Endodermal cell (in vitro differentiated cells): Measurements from ENCODE around the gene UBE2D3. TPM values are rescaled to one million over a fixed set of nuclear protein-coding genes. Genes with fewer than 3 reads are reported as not detected.

Source experiments
- DNase-seq: peaks from one replicate; pipeline ENCODE4 v3.0.0-alpha.2; 2017
- H3K27ac ChIP-seq: 2 replicates; pipeline ENCODE4 v1.5.1; 2013; ENCODE audit warnings: mild to moderate bottlenecking, low read depth, low read length, moderate library complexity
- H3K27me3 ChIP-seq: 2 replicates; pipeline ENCODE4 v1.6.1; 2013; ENCODE audit warnings: mild to moderate bottlenecking, low read length, moderate library complexity; ENCODE audit not compliant: insufficient read depth, control insufficient read depth, poor library complexity, severe bottlenecking
- H3K36me3 ChIP-seq: 2 replicates; pipeline ENCODE4 v1.7.0; 2013; ENCODE audit warnings: mild to moderate bottlenecking, low read length, moderate library complexity; ENCODE audit not compliant: control insufficient read depth, insufficient read depth
- H3K4me1 ChIP-seq: one replicate; pipeline ENCODE4 v1.7.0; 2013; ENCODE audit warnings: low read length; ENCODE audit not compliant: control insufficient read depth, insufficient read depth
- H3K4me3 ChIP-seq: 2 replicates; pipeline ENCODE4 v1.5.1; 2013; ENCODE audit warnings: mild to moderate bottlenecking, low read length, moderate library complexity
- H3K9ac ChIP-seq: 2 replicates; pipeline ENCODE4 v1.6.1; 2013; ENCODE audit warnings: mild to moderate bottlenecking, low read length, moderate library complexity; ENCODE audit not compliant: poor library complexity, severe bottlenecking; ENCODE audit errors: extremely low read depth
- H3K9me3 ChIP-seq: 2 replicates; pipeline ENCODE4 v1.6.1; 2013; ENCODE audit warnings: mild to moderate bottlenecking, low read length, moderate library complexity; ENCODE audit not compliant: control insufficient read depth
- H3K27ac Mint-ChIP-seq: 2 replicates; pipeline ENCODE4 v1.8.0; 2020; ENCODE audit warnings: mixed read lengths
- H3K27me3 Mint-ChIP-seq: 2 replicates; pipeline ENCODE4 v1.8.0; 2021; ENCODE audit warnings: mild to moderate bottlenecking, mixed read lengths; ENCODE audit not compliant: insufficient read depth
- H3K36me3 Mint-ChIP-seq: 2 replicates; pipeline ENCODE4 v1.8.0; 2020; ENCODE audit warnings: low read depth, mixed read lengths
- H3K4me1 Mint-ChIP-seq: 2 replicates; pipeline ENCODE4 v1.8.0; 2020; ENCODE audit warnings: mixed read lengths
- H3K4me3 Mint-ChIP-seq: 2 replicates; pipeline ENCODE4 v1.8.0; 2020; ENCODE audit warnings: mild to moderate bottlenecking, moderate library complexity, mixed read lengths
- H3K9me3 Mint-ChIP-seq: 2 replicates; pipeline ENCODE4 v1.8.0; 2020; ENCODE audit warnings: mild to moderate bottlenecking, mixed read lengths
- WGBS, 2 experiments: methylation state at CpG; one replicate each; pipeline versions ENCODE4 v1.1.5 to v1.1.7; 2013; ENCODE audit warnings: missing lambda C conversion rate in 2 of 2, mixed read lengths in 1 of 2; ENCODE audit not compliant: insufficient coverage in 1 of 2, insufficient read length in 1 of 2; 5-methylcytosine and 5-hydroxymethylcytosine counted together
- total RNA-seq, 2 donors: library from RNA; stranded (reverse); fragmentation: NEBNext Ultra II Directional in 1 of 2; extraction: Animal tissue kit (Norgen Biotek cat#: 25700) in 1 of 2; gene quantifications; 2 replicates in 1 of 2; 3 replicates in 1 of 2; pipeline ENCODE4 v1.2.1, GENCODE V29; 2021
- TF ChIP-seq, protein P1 (sequence below): fragments of 200-600 bp; sonication (generic); conservative IDR thresholded peaks from 2 replicates; pipeline ENCODE4 v1.5.0; 2021; ENCODE audit warnings: antibody characterized with exemption, mild to moderate bottlenecking

UBE2D3 gene
- total RNA-seq, 2 donors from 2014 or later = 283 to 310 TPM

DNA sequence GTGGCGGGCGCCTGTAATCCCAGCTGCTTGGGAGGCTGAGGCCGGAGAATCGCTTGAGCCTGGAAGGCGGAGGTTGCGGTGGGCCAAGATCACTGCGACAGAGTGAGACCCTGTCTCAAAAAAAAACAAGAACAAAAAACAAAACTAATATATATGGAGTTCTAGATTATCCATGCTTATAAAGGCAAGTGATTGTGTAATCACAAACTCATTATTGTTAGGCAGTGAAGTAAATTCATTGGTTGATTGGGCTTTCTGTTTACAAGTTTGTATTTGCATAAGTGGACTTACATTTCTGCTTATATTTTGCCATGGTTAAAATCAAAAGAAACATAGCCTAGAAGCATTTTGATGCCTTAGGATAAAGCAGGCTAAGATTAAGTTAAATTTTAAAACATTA is 2.5 kb upstream of the UBE2D3 start:
- H3K27me3 ChIP-seq = no peaks in the 10 kb centered on the region
- peaks cover 1% of the 10 kb centered on the region for H3K36me3 Mint-ChIP-seq
- no peak overlapping the region for H3K27ac Mint-ChIP-seq
- H3K36me3 ChIP-seq = peaks cover 15% of the 10 kb centered on the region
- no peak for DNase-seq
- WGBS, 2 experiments = 93% methylated on average over 5 of the region's 7 CpGs; no CpG with 5 or more reads in 1 of the 2 experiments
- no peaks in the 10 kb centered on the region for H3K9me3 ChIP-seq
- H3K4me1 ChIP-seq = no peaks in the 10 kb centered on the region
- H3K4me3 Mint-ChIP-seq = no peak overlapping the region
- no peaks in the 10 kb centered on the region for H3K9me3 Mint-ChIP-seq
- H3K4me3 ChIP-seq = no peak overlapping the region
- no peak overlapping the region for H3K27ac ChIP-seq
- TF ChIP-seq, protein P1, sequence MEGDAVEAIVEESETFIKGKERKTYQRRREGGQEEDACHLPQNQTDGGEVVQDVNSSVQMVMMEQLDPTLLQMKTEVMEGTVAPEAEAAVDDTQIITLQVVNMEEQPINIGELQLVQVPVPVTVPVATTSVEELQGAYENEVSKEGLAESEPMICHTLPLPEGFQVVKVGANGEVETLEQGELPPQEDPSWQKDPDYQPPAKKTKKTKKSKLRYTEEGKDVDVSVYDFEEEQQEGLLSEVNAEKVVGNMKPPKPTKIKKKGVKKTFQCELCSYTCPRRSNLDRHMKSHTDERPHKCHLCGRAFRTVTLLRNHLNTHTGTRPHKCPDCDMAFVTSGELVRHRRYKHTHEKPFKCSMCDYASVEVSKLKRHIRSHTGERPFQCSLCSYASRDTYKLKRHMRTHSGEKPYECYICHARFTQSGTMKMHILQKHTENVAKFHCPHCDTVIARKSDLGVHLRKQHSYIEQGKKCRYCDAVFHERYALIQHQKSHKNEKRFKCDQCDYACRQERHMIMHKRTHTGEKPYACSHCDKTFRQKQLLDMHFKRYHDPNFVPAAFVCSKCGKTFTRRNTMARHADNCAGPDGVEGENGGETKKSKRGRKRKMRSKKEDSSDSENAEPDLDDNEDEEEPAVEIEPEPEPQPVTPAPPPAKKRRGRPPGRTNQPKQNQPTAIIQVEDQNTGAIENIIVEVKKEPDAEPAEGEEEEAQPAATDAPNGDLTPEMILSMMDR = no peak
- no peak overlapping the region for H3K9ac ChIP-seq
- peaks cover 13% of the 10 kb centered on the region for H3K4me1 Mint-ChIP-seq
- no peaks in the 10 kb centered on the region for H3K27me3 Mint-ChIP-seq

DNA sequence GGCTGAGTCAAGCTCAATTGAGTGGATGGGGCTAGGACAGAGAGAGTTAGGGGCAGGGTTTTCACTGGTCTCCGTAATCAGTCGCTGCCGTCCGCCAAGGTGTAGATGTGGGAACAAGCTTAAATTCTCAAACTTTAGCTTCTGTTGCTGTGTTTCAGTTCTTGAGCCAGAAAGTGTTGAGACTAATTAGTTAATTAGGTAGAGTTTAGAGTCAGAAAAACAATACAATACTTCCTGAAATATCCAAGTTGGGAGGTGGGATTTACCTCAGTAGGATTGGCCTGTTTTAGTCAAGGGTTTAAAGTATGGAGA is 1.1 kb upstream of the UBE2D3 start:
- DNase-seq = no peak
- H3K27me3 Mint-ChIP-seq = no peaks in the 10 kb centered on the region
- Histone ChIP-seq H3K27me3 (no peaks in the 10 kb centered on the region), H3K9me3 (no peaks in the 10 kb centered on the region), H3K4me3 (peak overlapping the region; percentile 94), H3K9ac (peak overlapping the region; percentile 98), H3K4me1 (peaks cover 4% of the 10 kb centered on the region), H3K36me3 (peaks cover 29% of the 10 kb centered on the region), H3K27ac (peak overlapping the region; percentile 100)
- TF ChIP-seq, protein P1 = no peak
- H3K4me3 Mint-ChIP-seq = no peak overlapping the region
- WGBS, 2 experiments = 0% methylated on average over 4 of the region's 4 CpGs; no CpG with 5 or more reads in 1 of the 2 experiments
- peaks cover 17% of the 10 kb centered on the region for H3K4me1 Mint-ChIP-seq
- H3K9me3 Mint-ChIP-seq = no peaks in the 10 kb centered on the region
- no peak overlapping the region for H3K27ac Mint-ChIP-seq
- peaks cover 6% of the 10 kb centered on the region for H3K36me3 Mint-ChIP-seq

DNA sequence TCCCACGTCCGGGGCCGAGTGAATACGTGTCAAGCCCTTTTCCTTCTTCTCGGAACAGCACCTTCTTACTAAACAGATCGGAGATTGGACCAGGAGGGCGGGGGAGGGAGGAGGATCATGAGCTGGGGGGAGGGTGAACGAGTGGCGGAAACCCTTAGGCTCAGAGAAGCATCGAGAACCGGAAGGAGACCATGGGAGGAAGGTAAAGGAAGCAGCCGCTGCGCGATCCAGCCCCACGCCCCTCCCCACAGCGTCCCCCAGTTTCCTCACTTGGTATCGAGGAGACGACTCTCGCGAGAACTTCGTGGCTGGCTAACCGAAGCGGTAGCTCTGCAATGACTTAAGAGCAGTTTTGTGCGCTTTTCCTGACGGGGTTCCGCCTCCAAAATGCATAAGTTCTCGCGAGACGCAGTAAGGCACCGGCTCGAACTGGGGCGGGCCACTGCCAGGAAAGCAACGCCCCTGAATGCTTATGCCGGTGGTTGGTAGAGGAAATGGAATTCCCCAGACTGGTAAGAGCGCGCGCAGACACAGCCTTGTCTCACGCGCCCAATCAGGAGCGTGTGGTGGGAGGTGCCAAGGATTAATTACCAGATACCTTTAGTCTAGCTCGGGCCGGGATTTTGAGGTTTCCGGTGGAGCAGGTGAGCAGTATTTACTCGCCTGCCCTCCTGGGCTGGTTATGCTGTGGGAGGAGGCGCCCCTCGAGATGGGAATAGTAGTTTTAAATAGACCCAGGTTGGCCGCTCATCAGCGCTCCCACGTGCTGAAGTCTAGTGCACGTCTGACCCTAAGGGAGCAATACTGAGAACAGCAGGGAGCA is 534 bp upstream of the UBE2D3 start:
- H3K36me3 Mint-ChIP-seq = peaks cover 8% of the 10 kb centered on the region
- Histone ChIP-seq H3K4me1 (peaks cover 4% of the 10 kb centered on the region), H3K4me3 (peak overlapping the region; percentile 94), H3K9ac (peak overlapping the region; percentile 98), H3K27ac (peak overlapping the region; percentile 100), H3K27me3 (no peaks in the 10 kb centered on the region), H3K9me3 (no peaks in the 10 kb centered on the region), H3K36me3 (peaks cover 34% of the 10 kb centered on the region)
- H3K27ac Mint-ChIP-seq = no peak overlapping the region
- no peak overlapping the region for H3K4me3 Mint-ChIP-seq
- H3K9me3 Mint-ChIP-seq = no peaks in the 10 kb centered on the region
- peaks cover 19% of the 10 kb centered on the region for H3K4me1 Mint-ChIP-seq
- WGBS, 2 experiments = 0% methylated on average over 32 to 50 of the region's 50 CpGs
- peak; percentile 99 for DNase-seq
- no peaks in the 10 kb centered on the region for H3K27me3 Mint-ChIP-seq
- TF ChIP-seq, protein P1 = no peak
